ENCODE results near the gene RTKN.

GRCh38 chr2:74391209-74391579, 50.5 kb downstream of the RTKN start:
- TF ChIP-seq CTCF (IDR thresholded peaks at IDR 0.05; ENCODE audit: low read depth, low read length, missing input control) (no peak), JUND (IDR thresholded peaks at IDR 0.05) (no peak), TAF1 (conservative IDR thresholded peaks at IDR 0.05) (no peak)

All from liver (tissue), 3 donors.